Prostate gland (tissue), 2 donors: ENCODE measurements around the gene MRPL18. TPM values are rescaled to one million over a fixed set of nuclear protein-coding genes. Genes with fewer than 3 reads are reported as not detected.

Experiments
- DNase-seq: peaks from one replicate; pipeline ENCODE4 v3.0.0-alpha.2; 2019; ENCODE audit warnings: low spot score
- H3K27ac ChIP-seq, 2 donors: fragments of 200-600 bp; sonication (generic); 2 replicates each; pipeline ENCODE4 v1.5.1; 2017 to 2019
- H3K27me3 ChIP-seq: fragments of 200-600 bp; sonication (generic); replicated peaks from 2 replicates; pipeline ENCODE4 v1.5.1; 2019; ENCODE audit not compliant: insufficient read depth
- H3K36me3 ChIP-seq, 2 donors: fragments of 200-600 bp; sonication (generic); 1 replicate in 1 of 2; 2 replicates in 1 of 2; pipeline versions ENCODE4 v1.5.1 to v1.8.1; 2017 to 2019
- H3K4me1 ChIP-seq: fragments of 200-600 bp; sonication (generic); replicated peaks from 2 replicates; pipeline ENCODE4 v1.5.1; 2019
- H3K4me3 ChIP-seq, 2 donors: fragments of 200-600 bp; sonication (generic); 2 replicates each; pipeline ENCODE4 v1.5.1; 2017 to 2019
- H3K9me3 ChIP-seq: fragments of 200-600 bp; sonication (generic); 2 replicates; pipeline ENCODE4 v1.5.1; 2017
- CTCF ChIP-seq, 4 experiments: fragments of 200-600 bp in 2 of 4; fragments of 450-650 bp in 2 of 4; sonication (generic) in 2 of 4; IDR thresholded peaks; 1 replicate in 3 of 4; 2 replicates in 1 of 4; pipeline ENCODE4 v1.5.1; 2016 to 2019; ENCODE audit warnings: antibody characterized with exemption in 4 of 4, mild to moderate bottlenecking in 2 of 4, moderate library complexity in 2 of 4
- POLR2A ChIP-seq: fragments of 450-650 bp; IDR thresholded peaks from one replicate; pipeline ENCODE4 v1.6.1; 2016; ENCODE audit warnings: antibody characterized with exemption, mild to moderate bottlenecking
- POLR2AphosphoS5 ChIP-seq: sonication (generic); formaldehyde crosslinking; IDR thresholded peaks from one replicate; pipeline ENCODE4 v1.6.1; 2017; ENCODE audit warnings: antibody characterized with exemption
- WGBS: methylation state at CpG from one replicate; pipeline ENCODE4 v1.1.5; 2018; 5-methylcytosine and 5-hydroxymethylcytosine counted together
- intact Hi-C: fragments of 100-400 bp; cut with DNase I; formaldehyde crosslinking; loops from one replicate; pipeline ENCODE4 v1.14.2; 2022
- total RNA-seq, 2 donors: library from RNA; depleted of rRNA; stranded (reverse); fragments of >200 nt; gene quantifications; one replicate each; pipeline ENCODE4 v1.1.0, GENCODE V29; 2016

Gene MRPL18
- total RNA-seq, 2 donors from 2014 or later: 76.0 to 103 TPM

- no peaks in the 10 kb centered on the region for H3K9me3 ChIP-seq
- whole genome bisulfite sequencing: 0% methylated on average over 1 of the region's 1 CpG
- DNase-seq: no peak
- H3K4me1 ChIP-seq: no peaks in the 10 kb centered on the region
- no peak for TF ChIP-seq CTCF (IDR thresholded peaks at IDR 0.05)
- no peak for TF ChIP-seq POLR2AphosphoS5
- no peak for TF ChIP-seq POLR2A
- no peaks in the 10 kb centered on the region for H3K27me3 ChIP-seq
- intact Hi-C loops: no loop called here
- peaks cover 0 to 15% of the 10 kb centered on the region in 2 donors for H3K36me3 ChIP-seq
- no peak overlapping the region for H3K4me3 ChIP-seq
- H3K27ac ChIP-seq: no peak overlapping the region
Measured at GRCh38 chr6:159797554-159797953, 7.3 kb downstream of the MRPL18 start.

- DNase-seq: no peak
- Histone ChIP-seq H3K9me3 (no peaks in the 10 kb centered on the region), H3K4me3 (no peak within 1 kb of the TSS), H3K27ac (no peak within 1 kb of the TSS), H3K4me1 (no peaks in the 10 kb centered on the region), H3K36me3 (peaks cover 0 to 11% of the 10 kb centered on the region in 2 donors), H3K27me3 (no peaks in the 10 kb centered on the region)
- WGBS: 88% methylated on average over 50 of the region's 50 CpGs
- intact Hi-C loops: no loop called here
- TF ChIP-seq POLR2A: no peak
- no peak for TF ChIP-seq POLR2AphosphoS5
- no peak for TF ChIP-seq CTCF (IDR thresholded peaks at IDR 0.05)
Measured at GRCh38 chr6:159800141-159800865, 10.0 kb downstream of the MRPL18 start, which contains the start of gene PNLDC1. PNLDC1 (plus strand) TSS chr6:159800276; CDS start chr6:159800308, 32 bp downstream.

- DNase-seq: no peak
- no peak overlapping the region for H3K4me3 ChIP-seq
- no peaks in the 10 kb centered on the region for H3K27me3 ChIP-seq
- no peak overlapping the region for H3K27ac ChIP-seq
- H3K36me3 ChIP-seq: peaks cover 0 to 11% of the 10 kb centered on the region in 2 donors
- H3K4me1 ChIP-seq: no peaks in the 10 kb centered on the region
- 92% methylated on average over 8 of the region's 8 CpGs for WGBS
- no peaks in the 10 kb centered on the region for H3K9me3 ChIP-seq
- TF ChIP-seq POLR2AphosphoS5 (no peak), CTCF (IDR thresholded peaks at IDR 0.05) (no peak), POLR2A (no peak)
- intact Hi-C loops: no loop called here
Measured at GRCh38 chr6:159801935-159802334, 11.7 kb downstream of the MRPL18 start.

- Histone ChIP-seq H3K4me1 (no peaks in the 10 kb centered on the region), H3K27me3 (no peaks in the 10 kb centered on the region), H3K4me3 (no peak overlapping the region), H3K36me3 (no peaks in the 10 kb centered on the region), H3K9me3 (no peaks in the 10 kb centered on the region), H3K27ac (no peak overlapping the region)
- 86% methylated on average over 10 of the region's 10 CpGs for WGBS
- no peak for DNase-seq
- intact Hi-C loops: no loop called here
- TF ChIP-seq POLR2AphosphoS5: no peak
- no peak for TF ChIP-seq POLR2A
- TF ChIP-seq CTCF (IDR thresholded peaks at IDR 0.05): no peak
Measured at GRCh38 chr6:159804504-159804903, 14.2 kb downstream of the MRPL18 start.

GRCh38 chr6:159805440-159806020 is 15.3 kb downstream of the MRPL18 start:
- WGBS: 95% methylated on average over 6 of the region's 6 CpGs
- H3K9me3 ChIP-seq: no peaks in the 10 kb centered on the region
- no peak overlapping the region for H3K4me3 ChIP-seq
- no peak for DNase-seq
- no peak overlapping the region for H3K27ac ChIP-seq
- no peaks in the 10 kb centered on the region for H3K36me3 ChIP-seq
- no peaks in the 10 kb centered on the region for H3K4me1 ChIP-seq
- intact Hi-C loops: no loop called here
- no peaks in the 10 kb centered on the region for H3K27me3 ChIP-seq
- no peak for TF ChIP-seq POLR2AphosphoS5
- no peak for TF ChIP-seq POLR2A
- TF ChIP-seq CTCF (IDR thresholded peaks at IDR 0.05): no peak
